SW480 (cell line): ENCODE results near the gene SQSTM1.

ENCODE experiments used
- DNase-seq: peaks from one replicate; pipeline ENCODE4 v3.0.0-alpha.2; 2016; ENCODE audit warnings: low spot score

The SQSTM1 gene

GRCh38 chr5:179874136-179874535 lies 53.4 kb downstream of the SQSTM1 start:
- DNase-seq: no peak

- no peak for DNase-seq
Measured at GRCh38 chr5:179874536-179875292, 54.0 kb downstream of the SQSTM1 start.

- DNase-seq: no peak
Measured at GRCh38 chr5:179875741-179876609, 55.3 kb downstream of the SQSTM1 start.

DNA sequence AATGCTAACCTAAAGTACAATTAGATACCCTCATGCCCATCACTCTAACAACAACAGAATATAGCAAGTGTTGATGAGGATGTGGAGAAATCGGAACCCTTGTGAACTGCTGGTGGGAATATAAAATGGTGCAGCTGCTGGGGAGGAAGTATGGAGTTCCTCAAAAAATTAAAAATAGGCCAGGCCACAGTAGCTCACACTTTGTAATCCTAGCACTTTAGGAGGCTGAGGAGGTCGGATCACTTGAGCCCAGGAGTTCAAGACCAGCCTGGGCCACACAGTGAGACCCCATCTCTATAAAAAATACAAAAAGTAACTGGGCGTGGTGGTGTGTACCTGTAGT lies 55.9 kb downstream of the SQSTM1 start:
- DNase-seq: no peak

DNA sequence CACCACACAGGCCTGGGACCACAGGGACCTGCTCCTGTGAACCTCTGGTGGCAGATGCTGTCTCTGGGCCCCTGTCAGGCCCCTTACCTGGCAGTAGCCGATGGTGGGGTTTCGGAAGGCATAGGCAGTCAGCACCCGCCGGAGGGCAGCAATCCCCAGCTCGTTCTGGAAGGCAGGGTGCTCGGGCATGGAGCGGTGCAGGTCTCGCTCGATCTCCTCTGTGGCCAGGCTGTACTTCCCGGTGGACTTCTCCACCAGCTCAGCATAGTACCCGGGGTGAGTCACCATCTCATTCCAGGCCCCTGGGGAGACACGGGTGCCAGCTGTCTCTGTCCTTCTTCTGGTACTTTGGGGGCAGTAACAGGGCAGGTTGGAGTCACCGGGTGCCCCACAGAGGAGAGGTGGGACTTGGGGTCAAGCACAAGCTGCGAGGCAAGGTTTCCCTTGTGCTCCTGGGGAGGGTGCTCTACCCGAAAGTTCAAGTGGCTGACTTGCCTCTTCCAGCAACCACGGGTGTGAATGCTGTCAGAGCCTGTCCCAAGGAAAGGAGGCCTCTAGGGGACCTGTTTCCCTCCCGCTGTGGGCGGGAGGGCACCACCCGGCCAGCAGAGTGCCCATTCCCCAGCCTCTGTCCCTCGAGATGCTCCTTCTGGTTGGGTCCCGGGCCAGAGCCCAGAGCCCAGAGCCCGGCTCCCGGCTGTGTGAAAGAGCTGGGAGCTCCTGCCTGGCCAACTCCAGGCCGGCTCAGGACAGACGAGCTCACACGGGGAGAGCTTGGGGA lies 57.7 kb downstream of the SQSTM1 start:
- DNase-seq: no peak

- no peak for DNase-seq
Measured at GRCh38 chr5:179879003-179879689, 58.4 kb downstream of the SQSTM1 start.

- DNase-seq: no peak
Measured at GRCh38 chr5:179879690-179880010, 58.9 kb downstream of the SQSTM1 start.

DNA sequence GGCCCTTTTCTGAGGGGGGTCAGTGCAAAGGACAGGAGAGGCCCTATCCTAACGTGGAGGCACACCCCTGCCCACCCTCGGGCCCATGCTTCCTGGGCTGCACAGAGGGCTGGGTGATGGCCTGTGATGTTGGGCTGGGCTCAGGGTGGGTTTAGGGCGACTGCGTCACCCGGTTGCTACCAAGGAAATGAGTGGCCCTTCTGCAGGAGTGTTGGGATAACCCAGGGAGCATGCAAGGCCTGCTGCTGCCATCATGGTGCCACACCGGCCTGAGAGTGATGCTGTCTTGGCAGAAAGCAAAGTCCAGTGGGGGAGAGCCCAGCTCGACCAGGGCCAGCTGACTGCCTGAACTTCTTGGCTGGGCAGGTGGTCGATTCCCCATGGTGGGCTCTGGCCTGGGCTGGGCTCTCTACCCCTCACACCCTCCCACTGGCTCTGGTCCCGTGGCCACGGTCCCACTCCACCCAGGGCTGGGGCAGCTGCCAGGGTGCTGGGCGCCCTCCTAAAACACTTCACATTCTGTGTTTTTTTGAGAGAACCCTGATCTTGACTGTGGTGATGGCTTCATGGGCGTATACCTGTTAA lies 59.5 kb downstream of the SQSTM1 start:
- DNase-seq: no peak

DNA sequence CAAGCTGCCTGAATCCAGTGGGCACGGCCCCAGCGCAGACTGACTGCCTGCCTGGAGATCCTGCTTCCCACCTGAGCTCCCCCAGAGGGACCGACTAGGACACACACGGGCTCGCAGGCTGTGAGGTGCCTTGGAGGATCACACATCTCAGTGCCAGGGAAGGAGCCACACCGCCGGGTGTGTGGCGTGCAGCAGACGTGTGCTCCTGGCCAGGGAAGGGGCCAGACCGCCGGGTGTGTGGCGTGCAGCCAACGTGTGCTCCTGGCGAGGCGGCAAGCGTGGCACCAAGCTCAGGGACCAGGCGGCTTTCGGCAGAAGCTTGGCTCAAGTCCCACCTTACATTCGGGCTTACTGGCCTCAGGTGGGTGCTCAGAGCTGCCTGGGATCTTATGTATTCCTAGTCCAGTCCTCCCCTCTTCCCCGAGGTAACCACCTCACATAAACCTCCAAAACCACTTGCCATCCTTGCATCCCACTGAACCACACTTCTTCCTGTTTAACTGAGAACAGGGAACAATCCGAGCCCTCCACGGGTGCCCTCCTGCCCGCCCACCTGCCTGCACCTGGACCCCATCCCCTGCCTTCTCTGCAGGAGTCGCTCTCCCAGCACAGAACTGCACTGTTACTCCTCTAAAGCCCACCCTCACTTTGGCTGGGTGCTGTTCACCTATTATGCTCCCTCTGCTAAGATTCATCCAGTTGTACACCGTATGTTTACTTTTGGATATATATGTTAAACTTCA lies 60.3 kb downstream of the SQSTM1 start:
- no peak for DNase-seq

DNA sequence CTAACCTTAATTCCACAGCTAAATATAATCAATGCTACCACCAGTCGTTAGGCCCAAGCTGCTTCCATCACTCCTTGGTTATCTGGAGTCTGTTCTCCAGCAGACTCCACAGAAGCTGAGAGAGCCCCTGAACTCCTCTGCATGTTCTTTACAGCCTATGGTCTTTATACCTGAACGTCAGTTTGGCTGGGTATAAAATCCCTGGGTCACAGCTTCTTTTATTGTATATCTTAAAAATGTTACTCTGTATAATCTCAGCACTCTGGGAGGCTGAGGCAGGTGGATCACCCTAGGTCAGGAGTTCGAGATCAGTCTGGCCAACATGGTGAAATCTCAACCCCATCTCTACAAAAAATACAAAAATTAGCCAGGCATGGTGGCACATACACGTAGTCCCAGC lies 61.6 kb downstream of the SQSTM1 start:
- DNase-seq: no peak

DNA sequence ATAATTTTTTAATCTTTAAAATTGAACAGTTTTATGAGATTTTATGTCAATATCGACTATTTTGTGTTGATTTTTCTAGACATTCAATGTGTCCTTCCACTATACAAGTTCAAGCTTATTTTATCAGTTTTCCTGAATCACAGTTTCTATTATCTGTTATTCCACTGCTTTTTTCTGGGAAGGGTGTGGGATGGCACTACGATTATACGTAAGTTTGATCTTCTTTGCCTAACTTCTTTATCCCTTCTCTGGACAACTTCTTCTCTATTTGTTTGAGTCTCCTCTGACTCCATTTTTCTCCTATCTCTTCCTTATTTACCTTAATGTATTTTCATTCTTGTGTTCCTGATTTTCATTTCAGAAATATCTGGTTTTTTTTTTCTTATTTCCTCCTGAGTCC lies 62.5 kb downstream of the SQSTM1 start:
- DNase-seq: no peak

- no peak for DNase-seq
Measured at GRCh38 chr5:179885491-179886090, 64.9 kb downstream of the SQSTM1 start.

DNA sequence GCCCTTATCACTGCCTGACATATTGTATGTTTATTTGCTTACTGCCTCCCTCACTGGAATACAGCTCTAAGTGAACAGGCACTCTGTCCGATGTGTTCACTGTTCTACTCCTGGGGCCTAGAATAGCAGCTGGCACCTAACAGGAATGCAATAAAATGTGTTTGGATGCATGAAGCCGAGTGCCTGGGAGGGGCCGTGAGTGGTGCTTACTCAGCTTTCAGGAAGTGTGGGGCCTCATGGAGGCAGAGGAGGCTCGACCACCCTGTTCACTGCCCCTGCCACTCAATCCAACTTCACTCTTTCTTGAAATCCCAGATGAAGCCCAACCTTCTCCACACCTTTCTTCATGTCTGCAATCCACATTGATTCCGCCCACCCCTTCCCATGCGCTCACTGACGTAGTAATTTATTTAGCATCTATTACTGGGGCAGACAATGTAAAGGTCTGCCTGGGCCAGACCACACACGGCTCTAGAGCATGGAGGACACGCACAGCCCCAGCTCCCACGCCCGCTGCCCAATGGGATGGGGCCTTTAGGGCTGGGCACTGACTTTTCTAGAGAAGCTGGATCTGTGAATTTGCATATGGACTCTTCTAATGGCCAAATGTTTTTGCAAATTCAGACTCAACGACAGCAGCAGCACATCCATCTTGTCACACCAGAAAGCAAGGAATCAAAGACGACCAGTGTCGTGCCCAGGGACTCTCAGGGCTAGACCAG lies 65.6 kb downstream of the SQSTM1 start:
- no peak for DNase-seq

DNA sequence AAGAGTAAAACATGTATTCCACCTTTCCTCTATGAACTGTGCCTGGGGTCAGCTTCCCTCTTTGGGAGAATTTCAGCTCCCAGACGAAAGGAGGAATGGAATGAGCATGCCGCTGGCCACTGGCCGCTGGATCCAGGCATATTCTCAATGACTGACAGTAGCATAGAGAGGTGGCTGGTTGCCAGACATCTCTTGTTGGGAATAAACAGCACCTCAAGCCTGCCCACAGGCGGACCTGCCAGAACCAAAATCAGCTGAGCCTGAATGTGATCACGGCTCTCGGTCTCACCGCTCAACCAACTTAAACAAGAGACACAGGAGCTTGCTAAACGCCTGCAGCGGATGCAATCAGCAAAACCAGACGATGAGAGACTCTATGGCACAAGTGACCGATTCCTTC lies 66.4 kb downstream of the SQSTM1 start:
- DNase-seq: no peak
